GM21717 (cell line): ENCODE results near the gene RIC8B.

Experiments used
- ATAC-seq: cut with Tn5 transposase; IDR thresholded peaks from one replicate; pipeline ENCODE4 v1.9.1; 2021; ENCODE audit warnings: mild to moderate bottlenecking, moderate library complexity; ENCODE audit not compliant: unreplicated experiment

Gene RIC8B

DNA sequence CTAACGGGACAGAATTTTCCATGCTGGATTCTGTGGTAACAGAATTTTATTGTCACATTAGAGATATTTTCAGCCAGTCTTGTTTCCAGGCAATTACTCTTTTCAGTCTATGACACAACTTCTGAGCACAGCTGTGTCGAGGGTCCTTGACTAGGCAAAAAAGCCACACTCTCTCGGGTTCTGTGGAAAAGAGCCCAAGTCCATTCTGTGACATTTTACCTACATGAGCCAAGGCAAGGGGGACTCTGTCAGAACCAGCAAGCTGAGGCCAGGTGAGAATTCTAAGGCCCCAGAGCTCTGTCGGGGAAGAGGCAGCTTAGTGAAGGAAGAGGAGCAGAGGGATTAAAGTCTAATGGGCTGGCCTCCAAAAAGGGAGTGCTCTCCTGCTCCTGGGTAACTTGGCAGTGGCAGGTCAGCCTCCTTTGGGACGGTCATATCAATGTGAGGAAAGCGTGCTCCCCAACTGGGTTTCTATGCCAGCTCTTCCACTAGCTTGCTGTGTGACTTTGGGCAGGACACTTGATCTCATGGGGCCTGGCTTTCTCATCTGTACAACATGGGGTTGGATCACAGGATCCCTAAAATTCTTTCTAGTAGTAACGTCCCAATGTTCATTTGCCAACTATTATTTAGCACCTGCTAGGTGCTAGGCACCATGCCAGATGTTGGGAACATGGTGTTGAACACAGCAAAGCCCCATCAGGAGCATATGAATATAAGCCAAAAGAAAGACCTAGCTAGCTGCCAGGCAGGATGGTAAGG is 16.0 kb upstream of the RIC8B start:
- ATAC-seq, result no peak

DNA sequence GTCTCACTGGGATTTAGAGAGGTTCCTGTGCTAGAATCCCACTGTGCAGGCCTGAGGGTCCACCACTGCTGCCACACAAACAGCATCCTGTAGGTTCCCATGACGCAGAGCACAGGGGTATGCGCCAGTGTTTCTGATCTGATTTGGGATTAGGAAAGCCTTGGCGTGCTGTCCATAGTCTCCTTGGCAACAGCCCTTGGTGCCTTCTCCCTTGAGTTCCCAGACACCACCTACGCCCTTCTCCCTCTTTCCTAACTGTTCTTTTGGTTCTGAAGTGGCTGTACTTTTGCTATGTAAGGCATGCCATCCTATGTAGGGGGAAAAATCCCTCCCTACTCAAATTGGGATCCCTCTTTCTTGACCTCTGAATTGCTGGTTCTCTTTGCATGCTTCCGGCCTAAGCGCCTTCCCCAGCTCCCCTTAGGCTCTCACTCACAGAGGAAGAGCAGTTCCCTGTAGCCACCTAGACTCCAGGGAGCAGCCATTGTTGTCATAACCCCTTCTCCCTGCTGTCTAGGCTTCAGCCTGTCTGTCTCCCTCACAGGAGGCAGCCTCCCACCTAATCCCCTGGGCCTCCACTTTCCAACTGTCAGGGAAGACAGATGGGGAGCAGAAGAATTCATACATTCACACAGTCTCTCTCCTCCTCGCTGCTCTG is 14.8 kb upstream of the RIC8B start:
- peak; percentile 32 for ATAC-seq

DNA sequence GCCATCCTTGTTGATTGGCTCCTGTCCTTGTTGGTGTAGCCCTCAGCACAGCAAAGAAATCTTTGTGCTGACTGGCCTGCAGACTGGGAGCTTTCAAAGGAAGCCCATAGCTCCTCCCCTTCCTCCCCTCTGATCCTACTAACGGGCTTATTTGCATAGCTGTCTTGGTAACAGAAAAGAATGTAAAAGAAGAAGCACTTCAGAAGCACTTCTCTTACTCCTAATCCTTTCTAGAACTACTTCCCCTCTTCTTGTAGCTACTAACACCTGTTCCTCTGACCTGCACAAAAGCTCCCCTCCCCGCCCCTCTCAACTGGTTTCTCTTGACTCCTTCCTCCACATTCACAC is 14.3 kb upstream of the RIC8B start:
- peak; percentile 99 for ATAC-seq

DNA sequence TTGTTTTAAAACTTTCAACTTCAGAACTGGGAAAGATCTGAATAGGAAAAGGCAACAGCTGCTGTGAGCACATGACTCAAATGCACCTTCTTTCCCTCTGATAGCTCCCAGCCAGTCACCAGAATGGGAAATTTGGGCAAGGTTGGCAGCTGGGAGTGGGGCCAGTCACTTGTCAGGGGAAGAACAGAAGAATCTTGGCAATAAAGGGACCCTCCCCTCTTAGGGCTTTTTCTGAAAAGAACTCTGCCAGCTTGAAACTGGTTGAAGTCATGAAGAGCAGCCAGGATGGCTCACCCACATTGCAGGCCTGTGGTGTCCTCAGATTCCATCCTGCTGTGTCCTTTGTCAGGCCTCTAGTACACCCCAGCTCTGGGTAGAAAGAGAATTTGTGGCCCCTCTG is 10.3 kb upstream of the RIC8B start:
- no peak for ATAC-seq

DNA sequence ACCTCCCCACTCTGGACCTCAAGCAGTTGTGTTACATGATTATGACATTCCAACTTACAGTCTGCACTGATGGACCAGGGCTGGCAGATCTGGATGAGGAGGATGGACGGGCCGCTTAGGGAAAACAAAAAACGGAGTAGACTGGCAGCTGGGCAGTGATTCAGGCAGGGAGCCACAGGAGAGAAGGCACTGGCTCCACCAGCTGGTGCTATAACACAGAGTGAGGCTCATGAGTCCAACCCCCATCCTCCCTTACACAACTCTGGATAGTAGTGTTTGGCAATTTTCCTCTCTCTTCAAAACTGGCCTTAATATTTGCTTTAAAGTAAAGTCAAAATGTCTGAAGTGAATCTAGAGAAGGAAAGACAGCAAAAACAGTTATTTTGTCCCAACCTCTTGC is 9.7 kb upstream of the RIC8B start:
- ATAC-seq, result no peak

DNA sequence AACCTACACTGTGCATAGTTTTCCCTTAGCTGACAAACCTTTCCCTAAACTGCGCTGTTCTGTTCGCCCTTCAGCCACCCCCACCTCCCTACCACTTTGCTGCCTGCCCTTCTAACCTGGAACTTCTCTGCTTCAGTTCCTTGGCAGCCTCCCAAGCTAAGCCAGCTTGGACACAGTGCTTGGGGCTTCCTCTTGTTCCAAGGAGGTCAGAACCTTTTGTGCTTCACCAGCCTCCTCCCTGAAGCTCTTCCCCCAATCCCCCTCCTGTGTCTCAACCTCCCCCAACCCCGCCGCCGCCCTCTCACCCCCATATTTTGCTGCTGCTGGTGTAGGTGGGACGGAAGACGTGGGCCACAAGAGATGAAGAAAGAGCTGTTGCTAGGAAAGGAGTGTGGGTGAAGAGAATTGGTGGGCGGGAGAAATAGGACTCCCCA is 8.1 kb upstream of the RIC8B start:
- ATAC-seq, result no peak

DNA sequence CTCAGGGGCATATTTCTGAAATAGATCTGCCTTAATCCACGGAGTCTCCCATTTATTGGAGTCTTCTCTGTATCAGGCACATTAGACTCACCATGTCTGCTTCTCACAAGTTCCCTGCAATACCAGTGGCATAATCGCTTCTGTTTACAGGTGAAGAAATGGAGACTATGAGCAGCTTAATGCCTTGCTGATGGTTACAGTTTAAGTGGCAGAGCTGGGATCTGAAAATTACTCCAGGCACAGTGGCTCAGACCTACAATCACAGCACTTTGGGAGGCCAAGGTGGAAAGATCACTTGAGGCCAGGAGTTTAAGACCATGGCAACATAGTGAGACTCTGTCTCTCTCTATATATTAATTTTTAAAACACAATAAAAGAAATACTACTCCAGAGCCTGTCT is 7.3 kb upstream of the RIC8B start:
- no peak for ATAC-seq

DNA sequence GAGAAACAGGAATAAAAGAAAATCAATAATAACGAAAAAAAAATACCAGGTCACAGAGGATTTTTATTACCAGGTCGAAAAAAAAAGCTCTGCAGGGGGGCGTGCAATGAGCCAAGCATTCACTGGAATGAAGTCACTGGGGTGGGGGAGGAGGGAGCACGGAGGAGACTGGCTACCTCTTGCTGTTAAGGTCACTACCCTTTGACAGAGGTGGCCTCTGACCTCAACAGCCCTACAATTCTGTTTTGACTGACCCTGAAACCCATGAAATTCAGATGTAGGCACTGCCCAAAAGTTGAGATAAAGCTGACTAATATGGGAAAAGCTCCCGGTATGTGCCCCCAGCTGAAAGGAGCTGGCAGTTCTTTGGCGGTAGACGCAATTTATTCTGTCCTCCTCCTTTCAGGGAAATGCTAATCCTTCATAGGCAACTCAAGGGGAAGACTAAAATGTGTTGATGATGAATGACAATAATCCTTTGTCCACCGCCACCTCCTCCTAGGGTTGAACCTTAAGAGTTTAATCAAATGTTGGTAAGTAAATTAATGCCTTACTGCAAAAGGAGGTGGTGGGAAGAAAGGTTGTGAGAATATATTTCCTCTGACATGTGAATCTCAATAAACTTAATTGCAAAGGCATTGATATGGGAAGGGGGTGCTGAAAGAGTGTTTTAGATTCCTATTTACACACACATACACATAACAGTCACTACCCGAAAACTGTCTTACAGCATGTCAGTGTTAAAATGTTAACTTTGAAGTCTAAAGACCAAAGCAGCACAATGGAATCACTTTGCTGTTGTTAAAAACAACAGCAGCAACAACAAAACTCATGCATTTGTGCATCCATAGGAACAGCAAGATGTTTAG is 6.3 kb upstream of the RIC8B start:
- no peak for ATAC-seq

DNA sequence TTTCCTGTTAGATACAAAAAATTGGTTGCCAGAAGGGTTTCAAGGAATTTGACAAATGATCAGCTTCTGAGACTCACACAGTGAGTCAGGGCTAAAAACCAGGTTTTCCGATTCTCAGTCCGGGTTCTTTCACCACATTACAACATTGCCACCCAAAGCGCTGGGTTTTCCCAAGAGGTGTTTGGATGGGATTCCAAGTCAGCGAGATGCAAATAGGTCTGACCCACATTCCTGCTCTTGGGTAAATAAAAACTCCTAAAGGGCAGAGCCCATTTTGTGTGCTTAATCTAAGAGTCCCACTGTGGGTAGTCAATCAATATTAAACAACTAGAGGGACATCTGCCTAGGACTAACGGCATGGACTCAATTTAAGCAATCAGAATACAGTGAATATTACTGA is 5.4 kb upstream of the RIC8B start:
- ATAC-seq, result no peak

DNA sequence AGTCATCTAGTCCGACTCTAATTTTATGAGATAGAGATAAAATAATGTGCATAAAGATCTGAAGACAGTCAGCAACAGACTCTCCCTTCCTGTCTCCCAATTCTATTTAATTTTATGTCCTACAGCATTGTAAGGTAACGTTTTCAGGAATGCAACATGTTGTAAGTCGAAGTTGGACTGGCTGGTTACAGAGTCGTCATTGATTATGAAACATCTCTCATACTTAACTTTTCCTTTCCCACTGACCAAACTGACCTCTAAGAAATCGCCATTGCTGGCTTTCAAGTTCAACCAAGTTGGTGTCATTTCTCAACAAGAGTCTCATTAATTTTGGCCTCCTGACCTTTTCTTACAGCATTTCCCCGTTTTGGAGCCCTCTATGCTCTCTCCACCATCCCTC is 4.9 kb upstream of the RIC8B start:
- no peak for ATAC-seq

DNA sequence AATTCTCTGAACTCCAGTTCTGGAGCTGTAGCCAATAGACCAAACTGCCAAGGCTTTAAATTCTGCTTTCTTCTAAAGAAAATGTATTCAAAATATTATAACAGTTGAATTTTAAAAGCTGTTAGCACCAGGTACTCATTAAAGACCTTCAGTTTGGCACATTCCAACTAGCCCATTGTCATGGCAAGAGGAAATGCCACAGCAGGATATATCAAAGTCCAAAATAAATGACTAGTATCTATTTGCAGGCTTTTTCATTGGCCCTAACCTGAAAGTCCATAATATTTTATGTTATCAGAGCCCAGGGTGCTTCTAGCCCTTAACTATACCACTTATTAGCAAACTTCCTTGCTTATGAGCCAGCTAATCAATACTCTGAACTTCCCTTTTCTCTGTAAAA is 3.1 kb upstream of the RIC8B start:
- ATAC-seq, result no peak

DNA sequence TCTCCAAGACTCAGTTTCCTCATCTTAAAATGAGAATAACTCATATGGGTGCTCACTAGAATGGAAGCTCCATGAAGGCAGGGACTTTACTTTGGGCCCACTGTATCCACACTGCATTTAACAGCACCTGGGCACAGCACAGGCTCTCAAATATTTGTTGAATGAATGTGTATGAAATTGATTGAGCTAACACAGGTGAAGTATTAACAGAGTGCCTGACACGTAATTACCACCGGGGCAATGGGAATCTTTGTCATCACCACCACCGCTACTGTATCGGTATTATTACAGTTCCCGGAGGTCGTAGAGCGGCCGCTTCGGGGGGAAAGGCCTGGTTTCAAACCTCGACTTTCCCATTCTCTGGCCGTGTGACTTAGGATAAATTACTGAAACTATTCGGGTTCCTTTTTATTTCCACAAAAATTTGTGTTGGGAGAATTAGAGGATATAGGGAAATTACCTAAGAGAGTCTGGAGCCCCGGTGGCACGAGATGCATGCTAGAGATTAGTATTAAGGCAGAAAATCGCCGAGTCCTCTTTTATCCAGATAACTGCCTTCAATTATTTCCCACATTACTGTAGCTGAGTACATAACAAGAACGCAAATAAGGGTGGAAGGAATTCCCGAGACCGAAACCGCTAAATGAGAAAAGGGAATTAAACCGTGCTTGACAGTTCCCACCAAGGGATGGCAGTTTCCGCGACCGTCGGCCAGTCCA is 1.0 kb upstream of the RIC8B start:
- no peak for ATAC-seq

DNA sequence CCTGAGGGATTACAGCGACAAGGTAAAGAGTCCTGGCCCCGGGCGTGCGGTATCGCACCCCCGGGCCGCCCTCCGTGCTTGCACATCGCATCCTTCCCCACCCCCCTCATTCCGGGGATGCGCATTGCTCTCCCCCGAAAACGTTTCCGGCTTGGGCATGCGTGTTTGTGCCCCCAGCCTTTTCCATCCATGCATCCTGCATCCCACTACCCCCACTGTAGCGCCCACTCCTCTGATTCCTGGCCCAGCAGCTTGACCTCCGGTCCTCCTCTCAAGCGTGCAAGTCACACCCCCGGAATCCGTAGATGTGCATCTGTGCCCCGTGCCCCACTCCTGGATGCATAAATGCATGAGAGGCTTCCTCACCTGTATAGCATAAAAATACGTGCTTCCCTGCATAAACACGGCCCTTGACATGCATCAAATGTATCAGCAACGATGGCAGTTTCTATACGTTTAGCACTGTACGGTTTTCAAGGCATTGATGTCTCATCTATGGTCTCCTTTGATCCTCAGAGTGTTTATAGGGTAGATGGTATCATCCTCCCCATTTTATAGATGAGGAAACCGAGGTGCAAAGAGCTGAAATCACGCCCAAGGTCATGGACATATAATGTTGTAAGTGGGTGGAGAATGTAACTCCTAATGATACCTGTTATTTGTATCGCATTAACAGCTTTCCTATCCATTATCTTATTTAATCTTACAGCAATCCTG is 484 bp downstream of the RIC8B start:
- ATAC-seq, result no peak

DNA sequence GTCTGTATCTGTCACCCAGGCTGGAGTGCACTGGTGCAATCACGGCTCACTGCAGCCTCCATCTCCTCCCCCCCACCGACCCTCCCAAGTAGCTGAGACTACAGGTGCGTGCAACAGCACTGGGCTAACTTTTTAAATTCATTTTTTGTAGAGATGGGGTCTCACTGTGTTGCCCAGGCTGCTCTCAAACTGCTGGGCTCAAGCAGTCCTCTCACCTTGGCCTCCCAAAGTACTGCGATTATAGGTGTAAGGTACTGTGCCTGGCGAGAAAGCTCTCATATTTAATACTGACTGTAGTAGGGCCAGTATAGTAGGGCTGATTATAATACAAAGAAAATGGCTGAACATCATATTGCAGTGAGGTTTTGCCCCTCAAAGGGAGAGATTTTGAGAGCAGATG is 2.4 kb downstream of the RIC8B start:
- no peak for ATAC-seq

DNA sequence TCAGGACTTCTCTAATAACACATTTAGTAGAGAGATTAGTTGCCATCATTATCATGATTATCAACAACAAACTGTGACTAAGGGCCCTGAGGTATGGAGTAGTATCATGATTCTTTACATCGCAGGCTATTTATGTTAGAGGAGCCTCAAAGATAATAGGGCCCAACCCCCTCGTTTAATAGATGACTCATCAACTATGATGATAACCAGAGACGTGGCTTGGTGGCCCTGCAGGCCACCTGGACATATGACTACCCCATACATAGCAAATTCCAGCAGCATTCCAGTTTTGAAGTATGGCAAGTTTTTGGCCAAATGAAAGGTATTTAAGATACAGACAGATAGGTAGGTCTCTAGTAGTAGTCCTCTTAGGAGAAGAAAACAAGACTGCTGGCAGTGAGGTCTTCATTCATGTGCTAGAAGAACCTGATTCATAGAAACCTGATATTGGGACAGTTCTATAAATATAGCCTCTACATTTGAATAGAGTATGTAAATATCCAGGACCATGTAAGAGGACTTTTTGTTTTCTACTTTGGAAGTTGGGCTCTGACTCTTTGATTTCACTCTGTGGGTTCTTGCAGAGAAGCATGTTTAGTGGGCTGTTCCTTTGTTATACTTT is 5.6 kb downstream of the RIC8B start:
- no peak for ATAC-seq

DNA sequence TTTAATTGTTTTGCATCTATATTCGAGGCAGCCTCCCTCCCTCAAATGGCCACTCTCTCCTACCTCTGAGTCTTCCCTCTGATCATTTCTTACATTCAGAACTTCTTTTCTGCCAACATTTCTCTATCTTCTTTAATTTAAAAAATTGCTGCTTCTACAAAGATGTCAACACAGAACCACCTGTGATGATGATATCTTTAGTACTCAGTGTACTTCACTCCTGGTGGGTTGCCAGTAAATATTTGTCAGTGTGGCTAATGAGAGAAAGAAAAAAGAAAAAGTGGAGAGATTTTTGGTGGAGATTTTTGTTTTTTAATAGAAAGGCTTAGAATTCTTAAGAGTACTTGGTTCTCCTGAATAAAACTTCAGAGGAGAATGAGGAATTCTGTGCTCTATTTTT is 8.1 kb downstream of the RIC8B start:
- no peak for ATAC-seq

DNA sequence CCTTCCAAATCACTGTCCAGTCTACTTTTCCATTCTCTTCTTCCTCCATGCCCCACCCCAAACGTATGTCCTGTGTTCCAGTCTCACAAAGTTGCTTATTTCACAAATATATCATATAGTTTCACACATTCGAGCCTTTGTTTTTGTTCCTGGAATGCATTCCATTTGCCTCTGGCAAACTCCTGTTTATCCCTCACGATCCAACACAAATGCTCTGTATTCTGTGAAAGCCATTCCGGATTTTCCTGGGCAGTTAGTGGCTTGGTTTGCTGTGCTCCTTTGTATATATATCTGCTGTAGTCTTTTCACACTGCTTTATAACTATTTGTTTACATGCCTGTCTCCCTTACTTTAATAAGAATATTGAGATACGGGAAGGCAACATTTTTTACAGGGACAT is 9.0 kb downstream of the RIC8B start:
- no peak for ATAC-seq

DNA sequence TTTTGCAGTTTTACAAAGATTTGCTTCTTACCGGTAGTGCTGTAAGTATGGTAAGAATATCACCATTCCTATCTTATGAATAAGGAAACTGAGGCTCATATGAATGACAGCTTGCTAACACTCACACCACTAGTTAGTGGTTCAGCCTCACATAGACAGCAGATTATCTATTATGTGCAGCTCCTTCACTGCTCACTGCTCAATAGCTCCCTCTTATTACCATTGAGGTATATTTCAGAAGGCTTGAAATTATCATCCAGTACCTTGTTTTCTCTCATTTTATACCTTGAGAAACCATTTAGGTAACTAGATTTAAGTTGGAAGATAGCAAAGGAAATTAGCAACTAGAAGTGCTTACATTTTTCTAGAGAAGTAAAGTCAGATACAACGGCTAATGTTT is 15.5 kb downstream of the RIC8B start:
- ATAC-seq, result no peak

DNA sequence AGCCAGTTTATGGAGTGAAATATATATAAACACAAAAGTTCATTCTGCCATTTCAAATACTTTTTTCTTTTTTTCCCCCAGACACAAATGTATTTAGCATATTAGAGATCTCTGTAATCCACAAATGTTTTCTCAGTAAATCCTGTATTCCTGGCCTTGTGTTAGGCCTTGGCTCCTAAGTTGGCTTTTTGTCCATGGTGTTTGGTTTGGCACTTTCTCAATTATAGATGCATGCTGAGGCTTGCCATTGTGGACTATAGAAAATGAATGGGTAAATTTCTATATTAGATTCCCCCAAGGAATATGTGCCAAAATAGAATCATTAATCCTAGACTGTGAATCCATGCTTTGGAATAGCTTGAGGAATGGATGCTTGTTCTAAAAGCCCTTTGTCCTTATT is 17.0 kb downstream of the RIC8B start:
- no peak for ATAC-seq

DNA sequence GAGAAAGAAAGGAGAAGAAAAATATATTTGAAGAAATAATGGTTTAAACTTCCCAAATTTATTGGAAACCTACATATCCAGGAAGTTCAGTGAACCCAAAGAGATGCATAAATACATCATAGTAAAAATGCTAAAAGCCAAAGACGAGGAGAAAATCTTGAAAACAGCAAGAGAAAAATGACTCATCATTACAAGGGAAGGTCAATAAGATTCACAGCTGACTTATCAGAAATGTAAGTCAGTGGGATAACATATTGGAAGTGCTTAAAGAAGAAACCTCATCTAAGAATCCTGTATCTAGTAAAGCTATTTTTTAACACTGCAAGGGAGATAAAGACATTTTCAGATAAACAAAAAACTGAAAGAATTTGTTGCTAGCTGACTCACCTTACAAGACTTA is 19.9 kb downstream of the RIC8B start:
- no peak for ATAC-seq
